Mammary epithelial cell (primary cell): ENCODE results near the gene PFAS.

Experiments
- CTCF ChIP-seq, 2 donors: IDR thresholded peaks in 1 of 2; conservative IDR thresholded peaks in 1 of 2; 2 replicates each; pipeline ENCODE4 v1.5.1; 2011 to 2012; ENCODE audit warnings: inconsistent platforms in 2 of 2, low read length in 2 of 2, mild to moderate bottlenecking in 2 of 2, control low read depth in 1 of 2, low read depth in 1 of 2; ENCODE audit not compliant: insufficient read depth in 1 of 2; ENCODE audit errors: extremely low read depth in 1 of 2
- EZH2 ChIP-seq: IDR thresholded peaks from 2 replicates; pipeline ENCODE4 v1.6.1; 2012; ENCODE audit warnings: low read length, inconsistent platforms, borderline replicate concordance

- no peak for TF ChIP-seq EZH2
- TF ChIP-seq CTCF (conservative IDR thresholded peaks at IDR 0.05 in 1 of 2, IDR thresholded peaks at IDR 0.05 in 1 of 2; ENCODE audit: extremely low read depth in 1 of 2, insufficient read depth in 1 of 2, low read depth in 1 of 2, low read length in 2 of 2): no peak
These were observed 51.1 kb downstream of the PFAS start for GRCh38 chr17:8300226-8300625.
